GM12872 (cell line): Measurements from ENCODE around the gene PCDHGA4.

Experiments
- CTCF ChIP-seq: IDR thresholded peaks from 3 replicates; pipeline ENCODE4 v1.5.1; 2011; ENCODE audit warnings: low read depth, mild to moderate bottlenecking, low read length, moderate library complexity; ENCODE audit not compliant: insufficient read depth

PCDHGA4 gene

GRCh38 chr5:141354900-141355469, at the start of gene PCDHGA4:
Gene PCDHGA4 (plus strand): TSS chr5:141355021. CDS start chr5:141355108, 87 bp downstream.
- TF ChIP-seq CTCF = peak; percentile 48

- no peak for TF ChIP-seq CTCF
Measured at GRCh38 chr5:141306630-141307029, 48.2 kb upstream of the PCDHGA4 start.

GRCh38 chr5:141313711-141314110, 41.1 kb upstream of the PCDHGA4 start:
- TF ChIP-seq CTCF = no peak

GRCh38 chr5:141319202-141319601, 35.6 kb upstream of the PCDHGA4 start:
- TF ChIP-seq CTCF = no peak

GRCh38 chr5:141319699-141320098, 35.1 kb upstream of the PCDHGA4 start:
- no peak for TF ChIP-seq CTCF

- peak; percentile 88 for TF ChIP-seq CTCF
Measured at GRCh38 chr5:141320225-141321169, 34.3 kb upstream of the PCDHGA4 start, which contains the start of gene TAF7. Gene TAF7 (minus strand): TSS chr5:141320784. CDS start chr5:141320044, 740 bp downstream.

GRCh38 chr5:141322261-141322660, 32.6 kb upstream of the PCDHGA4 start:
- TF ChIP-seq CTCF = no peak
